Globus pallidus (tissue), 1 donor: Measurements from ENCODE around the gene TRIB2.

ENCODE experiments used
- DNase-seq: peaks from one replicate; pipeline ENCODE4 v3.0.0-alpha.2; 2015; ENCODE audit warnings: low spot score

Gene TRIB2

DNA sequence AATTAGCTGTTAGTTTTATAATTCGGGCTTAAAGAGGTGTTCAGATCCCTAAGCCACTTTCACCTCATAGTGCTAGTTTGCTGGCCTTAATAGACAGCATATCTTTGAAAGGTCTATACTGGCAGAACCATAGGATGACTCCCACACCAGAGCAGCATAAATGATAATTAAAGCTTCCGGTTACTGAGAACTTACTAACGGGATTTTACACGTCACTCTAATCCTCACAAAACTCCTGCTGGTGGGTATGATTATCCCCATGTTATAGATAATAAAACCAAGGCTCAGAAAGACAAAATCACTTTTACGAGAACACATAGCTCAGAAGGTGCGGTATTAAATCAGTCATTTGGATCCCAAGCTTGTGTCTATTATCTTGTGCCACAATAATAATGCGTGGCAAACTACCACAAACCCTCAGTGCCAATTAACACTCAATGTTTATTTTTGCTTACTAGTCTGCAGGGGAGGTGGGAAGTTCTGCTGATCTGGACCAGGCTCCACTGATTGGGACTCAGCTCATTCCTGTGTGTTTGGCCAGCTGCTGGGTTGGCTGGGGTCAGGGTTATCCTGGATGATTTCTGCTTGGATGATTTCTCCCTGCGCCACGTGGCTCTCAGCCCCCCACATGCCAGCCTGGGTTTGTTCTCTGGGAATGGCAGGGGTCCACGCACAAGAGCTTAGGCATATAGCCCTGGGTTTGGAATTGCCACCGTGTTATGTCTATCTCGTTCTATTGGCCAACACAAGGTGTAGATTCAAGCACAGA lies 62.3 kb downstream of the TRIB2 start:
- DNase-seq = no peak

DNA sequence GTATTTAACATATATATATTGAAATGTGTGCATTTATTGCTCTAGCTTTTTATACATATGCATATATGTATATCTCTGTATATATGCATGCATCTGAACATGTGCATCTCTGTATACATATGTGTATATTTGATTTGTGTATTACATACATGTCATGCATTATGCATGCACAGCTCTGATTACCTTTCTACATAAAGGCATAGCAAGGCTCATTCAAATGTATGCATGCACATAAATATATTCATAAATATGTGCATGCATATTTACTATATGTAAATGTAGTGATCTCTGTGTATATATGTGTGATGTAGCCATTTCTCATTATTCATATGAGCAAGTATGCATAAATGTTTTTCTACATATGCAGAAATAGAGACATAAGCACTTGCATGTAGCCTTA lies 64.6 kb downstream of the TRIB2 start:
- no peak for DNase-seq

DNA sequence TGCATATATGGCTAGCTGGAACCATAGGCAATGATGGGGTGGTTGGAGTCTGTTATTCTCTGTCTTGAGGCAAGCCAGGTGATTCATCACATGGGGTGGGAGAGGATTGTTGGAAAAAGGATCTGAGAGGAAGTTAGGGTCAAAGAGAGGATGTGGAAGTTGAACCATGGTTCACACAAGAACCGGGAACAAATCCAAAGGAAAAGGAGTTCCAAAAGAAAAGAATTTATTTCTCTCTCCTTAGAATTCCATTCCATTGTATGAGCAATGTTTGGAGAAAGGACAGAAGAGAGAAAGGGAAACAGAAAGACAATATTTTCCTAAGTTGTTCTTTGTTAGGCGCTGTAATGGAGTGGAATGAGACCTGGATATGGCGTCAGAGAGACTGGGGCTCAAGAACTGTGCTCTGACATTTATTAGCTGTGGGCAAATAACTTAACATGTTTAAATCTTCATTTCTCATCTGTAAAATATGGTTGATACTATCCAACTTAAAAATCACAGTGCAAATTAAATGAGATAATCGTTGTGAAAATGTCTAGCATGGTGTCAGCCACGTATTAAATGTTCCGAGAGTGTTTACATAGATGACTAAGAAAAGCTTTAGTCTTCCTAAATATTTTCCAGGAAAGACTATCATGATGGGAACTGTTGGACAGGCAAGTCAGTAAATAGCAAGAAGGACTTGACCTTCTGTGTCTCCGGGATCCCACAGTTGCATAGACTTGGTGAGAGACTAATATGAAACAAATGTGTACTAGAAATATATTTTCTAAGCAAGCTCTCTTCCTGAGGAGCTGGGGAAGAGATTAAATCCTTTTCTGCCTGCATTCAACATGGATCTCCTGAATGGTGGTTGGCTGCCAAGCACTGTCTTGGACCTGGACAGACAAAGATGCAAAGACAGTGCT lies 71.4 kb downstream of the TRIB2 start:
- no peak for DNase-seq

DNA sequence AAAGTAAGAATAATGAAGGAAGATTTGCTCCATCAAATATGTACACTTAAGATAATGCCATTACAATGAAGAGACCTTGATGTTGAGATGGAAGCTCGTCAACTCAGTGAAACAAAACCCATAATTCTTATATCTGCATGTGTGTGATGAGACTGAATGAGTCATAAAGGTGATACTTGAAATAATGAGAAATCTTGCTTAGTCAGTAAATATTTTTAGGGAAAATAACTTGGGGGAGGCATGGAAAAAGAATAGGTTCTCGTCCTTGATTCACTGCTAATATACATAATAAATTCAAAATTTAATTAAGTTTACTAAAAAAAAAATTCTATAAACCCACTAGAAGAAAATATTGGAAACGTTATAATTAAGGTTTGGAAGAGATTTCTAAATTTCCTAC lies 75.2 kb downstream of the TRIB2 start:
- DNase-seq = no peak
